GM18507 (cell line): ENCODE measurements around the gene PEAK3.

Experiments used
- DNase-seq: peaks from one replicate; pipeline ENCODE4 v3.0.0; 2011; ENCODE audit warnings: low read depth; ENCODE audit not compliant: insufficient read length; ENCODE audit errors: extremely low spot score
- FAIRE-seq: peaks from 2 replicates; lab custom pipeline; 2011; peaks lifted over from hg19 to GRCh38; lab: Jason Lieb, UNC

Gene PEAK3, protein sequence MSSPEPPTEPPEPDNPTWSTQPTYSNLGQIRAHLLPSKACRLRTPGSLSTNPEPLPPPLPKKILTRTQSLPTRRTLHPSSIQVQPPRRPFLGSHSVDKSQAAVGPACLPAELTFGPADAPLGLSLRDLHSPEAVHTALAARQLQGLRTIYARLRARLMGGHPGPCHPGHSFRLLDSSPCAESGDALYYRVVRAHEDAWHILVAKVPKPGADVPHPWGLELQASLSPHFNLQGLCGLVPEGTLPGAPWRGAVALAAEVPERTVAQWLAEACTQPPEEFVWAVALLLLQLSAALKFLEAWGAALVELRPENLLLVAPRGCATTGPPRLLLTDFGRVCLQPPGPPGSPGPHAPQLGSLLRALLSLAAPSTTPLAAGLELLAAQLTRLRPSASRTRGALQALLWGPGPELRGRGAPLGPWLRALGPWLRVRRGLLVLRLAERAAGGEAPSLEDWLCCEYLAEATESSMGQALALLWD

GRCh38 chr19:2282062-2282861 lies at the start of gene PEAK3:
Gene PEAK3, minus strand, starts transcription at chr19:2282175. Its CDS starts 1,244 bp downstream, at chr19:2280931.
- no peak for DNase-seq

GRCh38 chr19:2330632-2331284 lies 48.8 kb upstream of the PEAK3 start:
- DNase-seq, result no peak
- no peak for FAIRE-seq

More at GRCh38 chr19:2282062-2282861, at the start of gene PEAK3:
- peak; percentile 72 for FAIRE-seq

- FAIRE-seq (no peak), DNase-seq (no peak)
Observed at GRCh38 chr19:2330255-2330631, 48.3 kb upstream of the PEAK3 start.

DNA sequence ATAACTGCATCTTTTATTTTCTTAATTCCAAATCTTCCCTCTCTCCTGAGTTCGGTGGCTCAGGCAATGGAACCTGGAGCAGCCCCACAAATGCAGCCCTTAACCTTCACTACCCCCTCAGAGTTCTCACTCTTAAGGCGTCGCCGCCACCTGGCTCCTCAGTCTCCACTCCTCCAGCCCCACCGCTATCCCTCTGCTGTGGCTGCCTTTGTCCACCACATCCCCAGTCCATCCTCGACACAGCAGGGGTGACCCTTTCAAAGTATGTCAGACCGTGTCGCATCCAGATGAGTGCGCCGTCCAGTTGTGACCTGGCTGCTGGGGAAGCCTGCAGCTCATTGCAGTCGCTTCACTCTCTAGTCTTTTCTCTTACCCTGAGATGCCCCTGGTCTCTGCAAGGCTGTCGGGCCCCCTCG lies 47.5 kb upstream of the PEAK3 start:
- DNase-seq (no peak), FAIRE-seq (no peak)

DNA sequence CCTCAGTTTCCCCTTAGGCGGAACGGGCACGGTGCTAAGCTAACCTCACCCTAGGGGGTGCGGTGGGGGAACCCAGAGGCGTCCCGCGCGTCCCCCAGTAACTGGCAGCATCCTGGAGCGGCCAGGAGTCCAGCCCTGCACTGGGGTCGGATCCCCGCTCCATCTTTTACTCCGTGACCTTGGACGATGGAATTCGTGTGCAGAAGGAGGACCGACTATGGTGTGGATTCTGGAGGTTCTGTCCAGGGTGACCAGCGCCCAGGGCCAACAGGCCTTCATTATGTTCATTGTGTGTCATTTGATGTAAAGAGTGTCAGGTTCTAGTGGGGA lies 47.1 kb upstream of the PEAK3 start:
- DNase-seq (no peak), FAIRE-seq (no peak)

- DNase-seq (peak; percentile 99), FAIRE-seq (peak; percentile 91)
Observed at GRCh38 chr19:2328401-2329148, 46.6 kb upstream of the PEAK3 start, which contains the start of the genes LSM7 and SPPL2B. Gene LSM7, minus strand, starts transcription at chr19:2328586. Its CDS starts 20 bp downstream, at chr19:2328566. Gene SPPL2B, plus strand, starts transcription at chr19:2328684. Its CDS starts 26 bp downstream, at chr19:2328710.

DNA sequence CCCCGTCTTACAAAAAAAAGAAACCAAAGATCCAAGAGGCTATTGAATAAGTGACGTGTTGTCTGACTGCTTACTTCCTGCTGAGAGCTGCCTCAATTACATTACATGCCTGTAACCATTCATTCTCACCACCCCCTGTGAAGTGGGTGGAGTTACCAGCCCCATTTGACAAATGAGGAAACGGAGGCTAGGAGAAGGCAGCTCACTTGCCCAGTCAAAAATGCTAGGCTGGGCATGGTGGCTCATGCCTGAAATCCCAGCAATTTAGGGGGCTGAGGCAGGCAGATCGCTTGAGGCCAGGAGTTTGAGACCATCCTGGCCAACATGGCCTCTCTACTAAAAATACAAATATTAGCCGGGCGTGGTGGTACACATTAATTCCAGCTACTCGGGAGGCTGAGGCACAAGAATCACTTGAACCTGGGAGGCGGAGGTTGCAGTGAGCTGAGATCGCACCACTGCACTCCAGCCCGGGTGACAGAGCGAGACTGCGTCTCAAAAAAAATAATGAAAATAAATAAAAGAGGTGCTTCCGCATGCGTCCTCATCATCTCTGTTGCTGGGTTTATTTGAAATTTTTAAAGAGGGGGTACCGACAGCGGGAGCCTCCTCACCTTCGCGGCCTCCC lies 45.9 kb upstream of the PEAK3 start:
- FAIRE-seq (peak; percentile 94), DNase-seq (peak; percentile 54)

- no peak for DNase-seq
- FAIRE-seq, result no peak
Observed at GRCh38 chr19:2326699-2327360, 44.9 kb upstream of the PEAK3 start.

GRCh38 chr19:2325281-2326046 lies 43.5 kb upstream of the PEAK3 start:
- DNase-seq (no peak), FAIRE-seq (no peak)

- no peak for DNase-seq
- FAIRE-seq, result no peak
Observed at GRCh38 chr19:2324220-2324948, 42.4 kb upstream of the PEAK3 start.

GRCh38 chr19:2323707-2324106 lies 41.7 kb upstream of the PEAK3 start:
- DNase-seq, result no peak
- no peak for FAIRE-seq

DNA sequence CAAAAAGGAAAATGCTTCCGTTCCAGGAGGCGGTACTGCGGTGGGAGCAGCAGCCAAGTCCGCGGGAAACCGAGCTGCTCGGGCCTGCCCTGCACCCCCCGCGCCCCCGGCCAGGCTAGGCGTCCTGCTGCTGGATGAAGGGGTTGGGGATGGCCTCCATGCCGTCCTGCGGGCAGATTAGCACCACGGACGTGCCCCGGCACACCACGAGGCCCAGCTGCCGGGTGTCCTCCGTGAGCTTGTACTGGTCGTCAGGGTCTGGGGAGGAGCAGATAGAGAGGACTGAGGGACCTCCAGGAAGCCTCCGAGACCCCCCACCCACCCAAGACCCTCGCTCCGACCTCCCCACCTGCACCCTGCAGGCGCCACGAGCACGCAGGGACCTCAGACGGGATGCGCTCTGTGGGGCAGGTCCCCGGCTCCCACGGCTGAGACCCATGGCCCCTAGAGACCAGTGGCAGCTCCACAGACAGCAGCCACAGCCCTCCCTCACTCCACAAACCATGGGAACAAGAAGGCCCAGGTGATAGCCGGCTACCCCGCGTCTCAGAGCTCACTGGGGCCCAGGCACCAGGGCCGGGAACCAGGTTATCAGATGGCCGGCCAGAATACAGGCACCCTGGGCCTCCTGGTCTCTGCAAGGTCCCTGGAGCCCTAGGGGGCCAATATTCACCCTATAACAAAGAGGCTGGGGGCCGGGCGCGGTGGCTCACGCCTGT lies 39.7 kb upstream of the PEAK3 start:
- DNase-seq, result no peak
- FAIRE-seq, result no peak

DNA sequence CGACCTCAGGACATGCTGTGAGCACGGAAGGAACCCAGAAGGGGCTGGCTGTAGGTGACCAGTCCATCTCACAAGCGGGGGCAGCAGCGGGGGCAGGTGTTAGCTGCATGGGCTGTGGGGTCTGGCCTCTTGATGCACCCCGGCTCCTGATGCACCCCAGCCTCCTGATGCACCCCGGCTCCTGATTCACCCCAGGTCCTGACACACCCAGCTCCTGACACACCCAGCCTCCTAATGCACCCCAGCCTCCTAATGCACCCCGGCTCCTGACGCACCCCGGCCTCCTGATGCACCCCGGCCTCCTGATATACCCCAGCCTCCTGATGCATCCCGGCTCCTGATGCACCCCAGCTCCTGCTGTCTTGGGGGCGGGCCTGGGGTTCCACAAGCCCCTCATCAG lies 39.0 kb upstream of the PEAK3 start:
- no peak for DNase-seq
- no peak for FAIRE-seq

DNA sequence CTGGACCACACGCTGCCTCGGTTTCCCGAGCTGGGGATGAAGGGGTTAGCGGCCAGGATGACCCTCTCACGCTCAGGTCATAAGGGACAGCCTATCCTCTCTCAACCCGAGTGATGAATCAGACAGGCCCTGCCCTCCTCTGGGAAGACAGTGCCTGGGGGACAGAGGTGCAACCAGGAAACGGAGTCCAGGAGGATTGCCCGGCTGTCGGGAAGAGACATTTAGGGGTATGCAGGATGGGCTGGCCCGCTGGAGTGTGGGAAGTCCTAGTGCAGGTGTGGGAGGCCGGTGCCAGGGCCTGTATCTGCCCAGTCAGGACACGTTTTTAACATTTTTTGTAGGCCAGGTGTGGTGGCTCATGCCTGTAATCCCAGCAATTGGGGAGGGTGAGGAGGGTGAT lies 38.1 kb upstream of the PEAK3 start:
- DNase-seq, result no peak
- FAIRE-seq, result no peak

- no peak for DNase-seq
- no peak for FAIRE-seq
Observed at GRCh38 chr19:2319551-2319950, 37.6 kb upstream of the PEAK3 start.

- DNase-seq (no peak), FAIRE-seq (no peak)
Observed at GRCh38 chr19:2318923-2319322, 36.9 kb upstream of the PEAK3 start.

GRCh38 chr19:2317756-2318155 lies 35.8 kb upstream of the PEAK3 start:
- FAIRE-seq (no peak), DNase-seq (no peak)
